ENCODE measurements around the gene BTBD9.

Gene BTBD9

DNA sequence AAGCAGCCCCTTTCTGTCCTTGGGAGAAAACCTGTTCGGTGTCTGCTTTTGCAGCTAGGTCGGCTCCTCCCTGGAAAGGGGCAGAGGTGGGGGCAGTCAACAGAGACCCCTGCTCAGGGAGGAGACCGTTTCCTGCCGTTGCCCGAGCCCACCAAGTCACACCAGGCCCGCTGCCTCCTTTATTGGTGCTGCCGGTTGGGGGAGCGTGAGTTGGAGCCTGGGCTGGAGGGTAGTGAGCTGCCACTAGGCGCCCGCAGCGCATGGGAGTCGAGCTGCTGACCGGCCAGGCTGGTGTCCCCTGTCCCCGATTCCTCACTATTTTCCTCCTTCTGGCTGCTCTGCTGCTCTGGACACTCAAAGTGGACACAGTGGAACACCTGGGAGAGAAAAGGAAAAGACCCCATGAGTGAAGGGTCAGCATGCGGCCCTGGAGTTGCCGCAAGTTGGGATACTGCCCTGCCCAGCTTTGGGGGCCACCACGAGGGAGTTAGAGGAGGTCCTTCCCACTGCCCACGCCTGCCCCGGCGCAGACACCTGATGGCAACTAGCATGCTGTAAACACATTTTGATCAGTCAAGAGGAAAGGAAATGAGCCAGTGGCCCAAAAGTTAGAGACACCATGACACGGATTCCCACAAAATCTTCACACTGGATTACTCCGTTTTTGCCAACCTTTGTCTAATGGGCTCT is 464.8 kb downstream of the BTBD9 start:
- no peak for ATAC-seq
- DNase-seq = no peak

DNA sequence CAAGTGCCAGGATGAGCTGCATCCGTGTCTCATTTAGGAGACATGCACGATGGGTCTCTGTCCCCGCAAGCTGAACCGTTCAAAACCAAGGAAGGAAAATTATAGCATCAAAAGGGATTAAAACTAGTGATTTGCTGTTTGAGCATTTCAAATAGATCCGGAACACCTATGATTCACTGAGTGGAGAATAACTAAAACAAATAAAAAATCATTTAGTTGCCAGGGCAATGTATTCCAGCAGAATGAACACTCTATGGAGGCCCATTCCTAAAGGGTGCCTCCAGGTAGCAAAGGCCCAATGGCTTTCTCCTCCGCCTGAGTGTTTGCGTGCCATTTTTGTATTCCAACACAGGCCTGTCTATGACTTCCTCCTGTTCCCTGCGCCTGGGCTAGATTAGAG is 465.4 kb downstream of the BTBD9 start:
- DNase-seq (no peak), ATAC-seq (no peak)

- DNase-seq = no peak
These were observed 465.8 kb downstream of the BTBD9 start for GRCh38 chr6:38173909-38174308.

GRCh38 chr6:38172739-38173410 is 466.9 kb downstream of the BTBD9 start:
- ATAC-seq = no peak

More at GRCh38 chr6:38173909-38174308, 465.8 kb downstream of the BTBD9 start:
- no peak for ATAC-seq

DNA sequence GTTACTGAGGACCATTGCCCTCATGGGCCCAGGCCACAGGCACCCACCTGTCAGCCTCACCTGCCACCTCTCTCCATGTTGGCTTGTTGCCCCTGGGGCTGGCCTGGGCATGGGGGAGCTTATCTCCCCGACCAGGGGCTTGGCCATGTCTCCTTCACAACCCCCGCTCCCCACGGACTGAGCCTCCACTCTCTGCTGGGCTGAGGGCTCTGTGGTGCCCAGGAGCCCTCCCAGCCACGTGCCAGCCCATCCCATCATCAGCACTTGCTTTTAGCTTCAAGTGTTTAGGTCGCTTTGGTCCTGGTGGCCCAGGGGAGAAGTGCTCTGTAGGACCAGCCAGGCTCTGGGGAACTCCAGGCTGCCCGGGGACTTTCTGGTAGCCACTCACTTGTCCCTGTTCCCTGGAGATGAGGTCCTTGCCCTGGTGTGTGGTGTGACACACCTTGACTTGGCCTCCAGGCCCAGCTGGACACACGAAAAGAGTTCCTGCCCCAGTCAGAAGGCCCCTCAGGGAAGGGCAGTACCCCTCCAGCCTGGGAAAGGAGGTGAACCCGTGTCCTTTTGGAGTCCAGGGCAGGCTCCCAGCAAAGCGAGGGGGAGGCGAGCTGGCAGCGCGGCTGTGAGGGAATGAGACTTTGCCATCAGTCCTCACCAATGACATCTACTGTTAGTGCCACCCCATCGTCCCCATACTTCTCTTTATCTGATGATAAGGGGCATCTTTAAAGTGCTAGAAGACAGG is 467.6 kb downstream of the BTBD9 start:
- ATAC-seq (no peak), DNase-seq (no peak)

More at GRCh38 chr6:38172739-38173410, 466.9 kb downstream of the BTBD9 start:
- DNase-seq = no peak

- ATAC-seq (no peak), DNase-seq (no peak)
These were observed 468.9 kb downstream of the BTBD9 start for GRCh38 chr6:38170666-38171355.

DNA sequence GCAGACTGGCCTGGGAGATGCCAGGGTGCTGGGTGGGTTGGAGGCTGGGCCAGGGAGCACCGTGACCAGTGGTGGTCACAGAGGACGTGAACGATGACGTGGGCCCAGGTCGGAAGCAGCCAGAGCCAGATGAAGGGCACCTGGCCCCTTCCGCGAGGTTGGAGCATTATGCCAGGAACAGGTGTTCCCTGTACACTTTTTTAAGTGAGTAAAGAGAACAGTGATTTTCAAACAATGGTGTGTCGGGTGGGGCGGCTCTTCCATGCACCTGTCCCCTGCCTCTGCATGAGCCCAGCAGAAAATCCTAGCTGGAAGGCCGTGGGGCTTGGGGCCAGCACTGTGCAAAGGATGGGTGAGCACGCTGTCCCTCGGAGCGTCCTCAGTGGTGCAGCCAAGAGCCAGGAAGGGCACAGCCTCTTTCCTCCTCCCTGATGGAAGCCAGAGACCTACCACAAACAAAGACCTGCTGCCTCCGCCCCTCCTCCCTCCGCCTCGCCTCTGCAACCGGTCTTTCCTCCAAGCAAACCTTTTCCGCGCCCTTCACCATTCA is 469.7 kb downstream of the BTBD9 start:
- no peak for DNase-seq

GRCh38 chr6:38169221-38169976 is 470.3 kb downstream of the BTBD9 start:
- no peak for DNase-seq
- no peak for ATAC-seq

More for the DNA sequence above, 469.7 kb downstream of the BTBD9 start:
- ATAC-seq = no peak

GRCh38 chr6:38168699-38169098 is 471.0 kb downstream of the BTBD9 start:
- no peak for ATAC-seq
- no peak for DNase-seq

DNA sequence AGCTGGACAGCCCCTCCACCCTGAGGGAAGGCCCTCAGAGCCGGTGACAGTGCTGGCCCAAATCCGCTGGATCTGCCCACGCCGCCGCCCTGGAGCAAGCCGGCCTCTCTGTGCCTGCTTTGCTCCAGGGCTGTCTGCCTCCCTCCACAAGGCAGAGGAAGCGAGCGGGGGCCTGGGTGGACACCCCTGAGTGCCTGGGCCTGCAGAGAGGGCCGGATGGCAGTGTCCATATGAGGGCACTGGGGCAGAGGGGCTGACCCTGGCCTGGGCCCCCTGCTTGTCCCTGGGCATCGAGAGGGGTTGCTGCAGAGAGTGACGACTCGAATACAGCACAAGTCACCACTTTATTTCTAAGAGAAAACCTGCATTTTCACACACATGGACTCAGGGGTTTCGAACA is 471.6 kb downstream of the BTBD9 start:
- ATAC-seq (no peak), DNase-seq (no peak)

DNA sequence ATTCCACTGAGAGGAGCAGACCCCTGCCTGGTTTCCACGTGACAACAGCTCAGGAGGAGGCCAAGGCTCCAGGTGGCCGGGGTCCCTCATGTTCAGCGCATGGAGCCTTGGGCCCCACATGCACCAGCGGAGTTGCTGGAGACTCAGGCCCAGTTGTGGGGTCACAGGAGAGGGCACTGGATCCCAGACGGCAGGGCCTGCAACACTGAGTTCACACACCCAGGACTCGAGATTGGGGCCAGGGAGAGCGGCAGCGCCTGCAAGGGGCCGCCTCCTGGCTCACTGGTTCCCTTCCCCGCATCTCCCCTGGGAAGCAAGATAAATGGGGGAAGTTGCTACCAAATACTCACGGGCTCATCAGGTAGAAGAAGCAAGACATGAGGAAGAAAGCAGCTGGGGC is 472.1 kb downstream of the BTBD9 start:
- DNase-seq (no peak), ATAC-seq (no peak)

GRCh38 chr6:38166411-38167240 is 473.1 kb downstream of the BTBD9 start:
- no peak for ATAC-seq
- no peak for DNase-seq

DNA sequence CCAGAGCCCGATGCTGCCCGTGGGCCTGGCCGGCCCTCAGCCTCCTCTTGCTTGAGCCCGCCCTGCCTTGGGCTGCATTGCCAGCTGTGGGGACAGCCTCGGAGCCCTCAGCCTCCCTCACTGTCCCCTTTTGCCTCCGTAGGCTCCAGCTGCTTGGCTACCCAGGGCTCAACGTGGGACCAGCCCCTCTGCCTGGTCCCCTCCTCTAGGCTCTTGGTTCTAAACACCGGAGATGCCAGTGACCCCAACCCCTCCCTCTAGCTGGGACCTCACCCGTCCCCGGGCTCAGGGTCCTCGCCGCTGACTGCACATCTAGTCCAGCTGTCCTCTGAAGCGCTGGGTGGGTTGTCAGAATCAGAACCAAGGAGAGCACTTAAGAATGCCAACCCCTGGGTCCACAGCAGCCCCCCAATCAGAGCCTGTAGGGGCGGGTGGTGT is 475.0 kb downstream of the BTBD9 start:
- DNase-seq = no peak
- ATAC-seq = no peak

GRCh38 chr6:38164131-38164481 is 475.6 kb downstream of the BTBD9 start:
- DNase-seq (no peak), ATAC-seq (no peak)

- DNase-seq = no peak
- ATAC-seq = no peak
These were observed 476.3 kb downstream of the BTBD9 start for GRCh38 chr6:38163186-38164130.

DNA sequence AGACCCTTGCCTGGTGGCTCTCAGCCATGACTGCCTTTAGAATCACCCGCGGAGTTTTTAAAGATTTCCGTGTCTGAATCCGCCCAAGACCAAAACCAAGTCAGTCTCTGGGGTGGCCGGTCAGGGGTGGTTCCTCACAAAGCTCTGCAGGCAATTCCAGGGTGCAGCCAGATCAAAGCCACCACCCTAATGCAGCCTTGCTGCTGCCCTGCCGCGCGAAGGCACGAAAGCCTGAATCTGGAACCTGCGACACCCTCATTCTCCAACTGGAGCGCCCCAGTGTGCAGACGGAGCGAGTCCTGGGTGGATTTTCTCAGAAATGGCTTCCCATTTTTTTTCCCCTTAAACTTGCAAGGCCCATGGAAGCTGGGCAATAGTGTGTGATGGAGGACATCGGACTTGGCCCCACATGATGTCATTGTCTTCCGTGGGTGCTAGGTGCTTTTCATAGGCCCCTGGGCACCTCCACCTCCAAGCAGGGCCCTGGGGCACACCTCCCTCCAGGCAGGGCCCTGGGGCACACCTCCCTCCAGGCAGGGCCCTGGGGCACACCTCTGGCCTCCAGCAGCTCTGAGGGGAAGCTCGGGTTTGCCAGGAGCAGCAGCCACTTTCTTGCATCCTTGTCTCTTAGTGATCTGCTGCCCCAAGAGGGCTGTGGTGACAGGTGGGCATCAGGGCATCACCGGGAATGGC is 477.1 kb downstream of the BTBD9 start:
- DNase-seq = no peak
- ATAC-seq = no peak

DNA sequence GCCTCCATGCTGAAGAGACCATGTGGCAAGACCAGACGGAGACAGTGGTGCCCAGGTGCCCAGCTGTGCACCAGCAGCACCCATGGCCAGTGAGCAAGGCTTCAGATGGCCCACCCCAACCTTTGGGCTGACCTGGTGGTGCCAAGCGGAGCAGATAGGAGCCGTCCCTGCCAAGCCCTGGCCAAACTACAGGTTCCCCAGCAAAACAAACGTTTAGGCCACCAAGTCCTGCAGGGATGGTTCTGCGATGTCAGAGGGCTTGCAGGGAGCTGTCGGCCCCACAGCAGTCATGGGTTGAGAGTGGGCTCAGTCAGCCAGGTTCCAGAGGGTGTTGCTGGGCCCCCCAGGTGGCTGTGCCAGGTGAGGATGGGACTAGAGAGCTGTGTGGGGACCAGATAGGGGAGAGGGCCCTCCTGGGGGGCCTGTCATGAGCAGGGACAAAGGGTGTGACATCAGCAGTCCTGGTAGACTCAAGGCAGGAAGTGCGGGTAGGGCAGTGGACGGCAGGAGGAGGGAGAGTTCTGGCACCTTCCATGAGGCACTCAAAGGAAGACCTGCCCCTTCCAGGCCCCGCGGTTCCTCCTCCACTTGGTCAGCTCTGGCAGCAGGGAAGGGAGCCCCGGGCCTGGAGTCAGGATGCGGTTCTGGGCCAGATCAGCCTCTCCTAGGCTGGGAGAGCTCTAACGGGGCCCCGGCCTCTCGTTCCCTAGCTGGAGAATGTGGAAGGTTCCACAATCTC is 477.8 kb downstream of the BTBD9 start:
- no peak for ATAC-seq

DNA sequence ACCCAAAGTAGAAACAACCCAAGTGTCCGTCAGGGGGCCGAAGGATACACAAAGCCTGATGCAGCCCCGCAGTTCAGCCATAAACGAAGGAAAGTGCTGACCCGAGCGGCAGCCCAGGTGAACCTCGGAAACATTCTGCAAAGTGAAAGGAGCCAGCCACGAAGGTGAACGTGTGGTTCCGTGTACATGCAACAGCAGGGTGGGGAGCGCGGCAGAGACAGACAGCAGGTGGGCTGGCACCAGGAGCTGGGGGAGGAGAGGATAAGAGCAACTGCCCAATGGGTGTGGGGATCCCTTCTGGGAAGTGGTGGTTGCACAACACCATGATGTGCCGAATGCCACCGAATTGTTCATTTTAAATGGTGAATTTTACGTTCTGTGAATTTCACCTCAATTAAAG is 478.4 kb downstream of the BTBD9 start:
- ATAC-seq (no peak), DNase-seq (no peak)

More for the DNA sequence above, 477.8 kb downstream of the BTBD9 start:
- no peak for DNase-seq
